Measurements from ENCODE around the gene HDAC4. TPM values are rescaled to one million over a fixed set of nuclear protein-coding genes. Genes with fewer than 3 reads are reported as not detected.

HDAC4 gene
- total RNA-seq, 1 experiment from 2014 or later: 61.5 TPM

GRCh38 chr2:239147376-239147775, 253.4 kb downstream of the HDAC4 start:
- Histone ChIP-seq H3K4me3 (no peak overlapping the region), H4K20me1 (ENCODE audit: insufficient read depth) (no peaks in the 10 kb centered on the region; the same call in 1 of the 2 replicates), H3K27me3 (ENCODE audit: insufficient read depth, low read depth) (no peaks in the 10 kb centered on the region), H3F3A (ENCODE audit: insufficient read depth, low read depth) (no peaks in the 10 kb centered on the region; the same call in 1 of the 2 replicates), H3K36me3 (ENCODE audit: low read depth) (no peaks in the 10 kb centered on the region), H2AFZ (no peak overlapping the region), H3K79me2 (ENCODE audit: low read depth) (no peaks in the 10 kb centered on the region), H3K9me3 (ENCODE audit: insufficient read depth, low read depth) (no peaks in the 10 kb centered on the region), H3K9me2 (ENCODE audit: insufficient read depth) (no peaks in the 10 kb centered on the region), H3K27ac (no peak overlapping the region), H3K4me1 (replicated peaks; ENCODE audit: insufficient read depth) (no peaks in the 10 kb centered on the region), H3K4me2 (no peak overlapping the region)
- POLR2A ChIA-PET (ENCODE audit: unreplicated experiment): no interaction called here
- DNase-seq: no peak
- intact Hi-C loops (cut with micrococcal nuclease; ENCODE audit: unreplicated experiment): no loop called here
- CTCF ChIA-PET: no interaction called here
- no TSS peak for BruUV-seq (replicated peaks)
- TF ChIP-seq EZH2 (IDR thresholded peaks at IDR 0.05; ENCODE audit: low read depth): no peak
- no peak for TF ChIP-seq CTCF (conservative IDR thresholded peaks at IDR 0.05)

DNA sequence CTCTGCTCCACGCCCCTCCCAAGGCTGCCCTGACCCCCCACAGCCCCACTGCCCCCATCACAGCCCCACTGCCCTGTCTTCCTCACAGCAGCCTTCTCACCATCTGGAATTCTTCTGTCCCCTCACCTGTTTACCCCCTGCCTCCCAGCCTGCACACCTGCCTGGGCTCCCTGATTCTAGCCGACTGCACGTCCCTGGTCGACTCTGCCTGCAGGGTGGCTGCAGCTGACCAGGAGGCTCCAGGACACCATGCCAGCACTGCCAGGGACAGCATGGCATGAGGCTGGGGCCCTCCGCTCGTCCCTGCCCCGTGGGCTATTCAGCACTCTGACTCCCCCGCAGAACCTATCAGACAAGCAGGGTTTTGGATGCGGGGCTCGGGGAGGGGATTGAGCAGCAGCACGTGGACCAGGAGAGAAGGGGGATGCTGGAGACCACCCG, 254.1 kb downstream of the HDAC4 start:
- intact Hi-C loops (cut with micrococcal nuclease; ENCODE audit: unreplicated experiment): no loop called here
- Histone ChIP-seq H3K9me3 (ENCODE audit: insufficient read depth, low read depth) (no peaks in the 10 kb centered on the region), H3F3A (ENCODE audit: insufficient read depth, low read depth) (no peaks in the 10 kb centered on the region; the same call in 1 of the 2 replicates), H3K79me2 (ENCODE audit: low read depth) (no peaks in the 10 kb centered on the region), H3K9me2 (ENCODE audit: insufficient read depth) (no peaks in the 10 kb centered on the region), H3K4me2 (no peak overlapping the region), H2AFZ (no peak overlapping the region), H3K27ac (no peak overlapping the region), H3K4me3 (no peak overlapping the region), H3K36me3 (ENCODE audit: low read depth) (no peaks in the 10 kb centered on the region), H3K4me1 (replicated peaks; ENCODE audit: insufficient read depth) (no peaks in the 10 kb centered on the region), H4K20me1 (ENCODE audit: insufficient read depth) (no peaks in the 10 kb centered on the region; the same call in 1 of the 2 replicates), H3K27me3 (ENCODE audit: insufficient read depth, low read depth) (no peaks in the 10 kb centered on the region)
- BruUV-seq (replicated peaks): no TSS peak
- CTCF ChIA-PET: no interaction called here
- DNase-seq: no peak
- TF ChIP-seq CTCF (conservative IDR thresholded peaks at IDR 0.05): no peak
- TF ChIP-seq EZH2 (IDR thresholded peaks at IDR 0.05; ENCODE audit: low read depth): no peak
- POLR2A ChIA-PET (ENCODE audit: unreplicated experiment): no interaction called here

- no TSS peak for BruUV-seq (replicated peaks)
- Histone ChIP-seq H3K4me3 (no peak overlapping the region), H3K9me2 (ENCODE audit: insufficient read depth) (no peaks in the 10 kb centered on the region), H3K79me2 (ENCODE audit: low read depth) (no peaks in the 10 kb centered on the region), H3K27me3 (ENCODE audit: insufficient read depth, low read depth) (no peaks in the 10 kb centered on the region), H3K9me3 (ENCODE audit: insufficient read depth, low read depth) (no peaks in the 10 kb centered on the region), H3K36me3 (ENCODE audit: low read depth) (no peaks in the 10 kb centered on the region), H2AFZ (no peak overlapping the region), H3K4me1 (replicated peaks; ENCODE audit: insufficient read depth) (no peaks in the 10 kb centered on the region), H3F3A (ENCODE audit: insufficient read depth, low read depth) (no peaks in the 10 kb centered on the region; the same call in 1 of the 2 replicates), H3K27ac (no peak overlapping the region), H3K4me2 (no peak overlapping the region), H4K20me1 (ENCODE audit: insufficient read depth) (no peaks in the 10 kb centered on the region; the same call in 1 of the 2 replicates)
- ChIA-PET CTCF (no interaction called here), POLR2A (ENCODE audit: unreplicated experiment) (no interaction called here)
- no peak for DNase-seq
- TF ChIP-seq CTCF (conservative IDR thresholded peaks at IDR 0.05) (no peak), EZH2 (IDR thresholded peaks at IDR 0.05; ENCODE audit: low read depth) (no peak)
- intact Hi-C loops (cut with micrococcal nuclease; ENCODE audit: unreplicated experiment): no loop called here
Observed at GRCh38 chr2:239146011-239146641, 254.7 kb downstream of the HDAC4 start.
